ENCODE results near the gene GDPD1.
"Not testable (repeated sequence)": the region's sequence is repeated elsewhere in the genome, so short reads cannot be mapped to it uniquely, and the experiment has no call there.

The GDPD1 gene

DNA sequence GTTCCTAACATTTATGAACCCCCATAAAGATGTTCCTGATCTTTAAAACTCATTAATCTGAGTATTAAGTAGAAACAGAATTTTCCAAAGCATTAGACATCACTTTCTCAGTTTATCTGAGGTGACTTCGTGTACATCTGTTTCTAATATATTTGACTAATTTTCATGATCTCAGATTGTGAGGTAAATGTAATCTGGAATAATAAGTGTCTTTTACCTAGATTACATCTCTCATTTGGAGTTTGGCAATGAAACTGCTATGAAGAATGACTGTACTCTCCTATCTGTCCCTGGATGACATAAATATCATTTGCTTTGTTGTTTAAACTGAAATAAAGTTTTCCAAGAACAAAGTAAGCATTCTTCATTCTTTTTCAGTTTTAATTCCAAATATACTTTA lies 55.3 kb downstream of the GDPD1 start:
- TF ChIP-seq, protein P1, sequence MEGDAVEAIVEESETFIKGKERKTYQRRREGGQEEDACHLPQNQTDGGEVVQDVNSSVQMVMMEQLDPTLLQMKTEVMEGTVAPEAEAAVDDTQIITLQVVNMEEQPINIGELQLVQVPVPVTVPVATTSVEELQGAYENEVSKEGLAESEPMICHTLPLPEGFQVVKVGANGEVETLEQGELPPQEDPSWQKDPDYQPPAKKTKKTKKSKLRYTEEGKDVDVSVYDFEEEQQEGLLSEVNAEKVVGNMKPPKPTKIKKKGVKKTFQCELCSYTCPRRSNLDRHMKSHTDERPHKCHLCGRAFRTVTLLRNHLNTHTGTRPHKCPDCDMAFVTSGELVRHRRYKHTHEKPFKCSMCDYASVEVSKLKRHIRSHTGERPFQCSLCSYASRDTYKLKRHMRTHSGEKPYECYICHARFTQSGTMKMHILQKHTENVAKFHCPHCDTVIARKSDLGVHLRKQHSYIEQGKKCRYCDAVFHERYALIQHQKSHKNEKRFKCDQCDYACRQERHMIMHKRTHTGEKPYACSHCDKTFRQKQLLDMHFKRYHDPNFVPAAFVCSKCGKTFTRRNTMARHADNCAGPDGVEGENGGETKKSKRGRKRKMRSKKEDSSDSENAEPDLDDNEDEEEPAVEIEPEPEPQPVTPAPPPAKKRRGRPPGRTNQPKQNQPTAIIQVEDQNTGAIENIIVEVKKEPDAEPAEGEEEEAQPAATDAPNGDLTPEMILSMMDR (conservative IDR thresholded peaks at IDR 0.05; ENCODE audit: low read depth, low read length) = no peak
- no peak for DNase-seq (ENCODE audit: low read depth)
- H3K4me3 ChIP-seq (ENCODE audit: low read length) = no peak overlapping the region

DNA sequence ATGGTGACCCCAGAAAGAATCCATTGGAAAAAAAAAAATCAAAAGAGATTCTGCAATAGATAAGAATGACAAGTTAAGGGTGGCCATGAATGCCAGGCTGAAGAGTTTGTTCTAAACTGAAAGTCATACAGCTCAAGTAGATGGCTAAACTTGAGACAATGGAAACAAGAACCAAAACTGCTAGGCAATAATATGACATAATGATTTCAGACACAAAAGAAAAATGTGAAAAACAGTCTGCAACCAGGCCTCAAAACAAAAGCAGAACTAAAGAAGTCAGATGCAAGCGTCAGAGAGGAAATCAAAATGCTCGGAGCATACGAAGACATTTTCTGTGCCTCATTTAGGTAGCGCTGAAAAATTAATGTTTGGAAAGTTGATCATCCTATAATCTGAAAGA lies 56.7 kb downstream of the GDPD1 start:
- H3K4me3 ChIP-seq (ENCODE audit: low read length) = no peak overlapping the region
- TF ChIP-seq, protein P1 (conservative IDR thresholded peaks at IDR 0.05; ENCODE audit: low read depth, low read length) = no peak
- no peak for DNase-seq (ENCODE audit: low read depth)

DNA sequence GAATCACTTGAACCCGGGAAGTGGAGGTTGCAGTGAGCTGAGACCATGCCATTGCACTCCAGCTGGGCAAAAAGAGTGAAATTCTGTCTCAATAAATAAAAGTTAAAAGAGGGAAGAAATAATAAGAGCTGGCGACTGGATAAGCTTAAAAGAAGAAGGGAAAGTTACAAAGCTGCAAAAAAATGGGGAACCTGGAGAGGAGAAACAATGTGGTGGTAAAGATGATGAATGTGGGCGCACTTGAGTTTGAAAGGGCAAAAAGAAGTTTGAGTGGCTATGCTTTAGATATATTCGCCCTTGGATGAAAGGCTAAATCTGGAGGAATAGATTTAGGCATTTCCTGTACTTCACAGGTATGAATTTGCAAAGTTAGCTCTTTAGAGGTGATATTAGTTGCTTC lies 58.1 kb downstream of the GDPD1 start:
- no peak for DNase-seq (ENCODE audit: low read depth)
- TF ChIP-seq, protein P1 (conservative IDR thresholded peaks at IDR 0.05; ENCODE audit: low read depth, low read length) = no peak
- no peak overlapping the region for H3K4me3 ChIP-seq (ENCODE audit: low read length)

DNA sequence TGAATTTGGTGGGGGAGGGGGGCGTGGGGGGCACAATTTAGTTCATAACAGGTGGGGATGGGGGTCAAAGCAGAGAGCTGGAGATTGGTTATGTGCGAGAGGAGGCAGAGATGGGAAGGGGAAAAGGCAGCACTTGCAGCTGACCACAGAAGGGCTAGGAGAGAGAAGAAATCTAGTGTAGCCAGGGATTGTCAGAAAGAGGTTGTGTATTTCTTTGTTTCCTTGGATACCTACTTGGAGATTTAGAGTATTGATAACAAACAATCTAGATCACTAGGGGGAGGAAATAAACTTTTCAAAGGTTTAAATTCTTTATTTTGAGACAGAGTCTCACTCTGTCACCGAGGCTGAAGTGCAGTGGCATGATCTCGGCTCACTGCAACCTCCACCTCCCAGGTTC lies 64.0 kb downstream of the GDPD1 start:
- no peak for DNase-seq (ENCODE audit: low read depth)
- H3K4me3 ChIP-seq (ENCODE audit: low read length) = no peak overlapping the region
- TF ChIP-seq, protein P1 (conservative IDR thresholded peaks at IDR 0.05; ENCODE audit: low read depth, low read length) = no peak

- DNase-seq (ENCODE audit: low read depth) = no peak
- no peak overlapping the region for H3K4me3 ChIP-seq (ENCODE audit: low read length)
- TF ChIP-seq, protein P1 (conservative IDR thresholded peaks at IDR 0.05; ENCODE audit: low read depth, low read length) = no peak
These were observed 67.1 kb downstream of the GDPD1 start for GRCh38 chr17:59287452-59287851.

DNA sequence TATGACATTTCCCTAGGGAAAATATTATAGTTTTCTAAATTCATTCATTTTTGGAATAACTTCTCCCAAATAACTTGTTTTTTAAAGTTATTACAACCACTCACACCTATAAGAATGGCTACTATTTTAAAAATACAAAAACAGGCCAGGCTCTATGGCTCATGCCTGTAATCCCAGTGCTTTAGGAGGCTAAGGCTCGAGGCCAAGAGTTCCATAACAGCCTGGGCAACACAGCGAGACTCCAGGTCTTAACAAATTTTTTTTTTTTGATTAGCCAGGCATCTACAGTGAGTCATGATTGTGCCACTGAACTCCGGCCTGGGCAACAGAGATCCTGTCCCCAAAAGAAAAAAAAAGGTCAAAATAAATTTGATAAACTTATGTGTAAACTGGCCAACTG lies 67.6 kb downstream of the GDPD1 start:
- DNase-seq (ENCODE audit: low read depth) = no peak
- H3K4me3 ChIP-seq (ENCODE audit: low read length) = no peak overlapping the region
- TF ChIP-seq, protein P1 (conservative IDR thresholded peaks at IDR 0.05; ENCODE audit: low read depth, low read length) = no peak

- DNase-seq (ENCODE audit: low read depth) = no peak
- TF ChIP-seq, protein P1 (conservative IDR thresholded peaks at IDR 0.05; ENCODE audit: low read depth, low read length) = no peak
- H3K4me3 ChIP-seq (ENCODE audit: low read length) = no peak overlapping the region
These were observed 69.6 kb downstream of the GDPD1 start for GRCh38 chr17:59289981-59290301.

DNA sequence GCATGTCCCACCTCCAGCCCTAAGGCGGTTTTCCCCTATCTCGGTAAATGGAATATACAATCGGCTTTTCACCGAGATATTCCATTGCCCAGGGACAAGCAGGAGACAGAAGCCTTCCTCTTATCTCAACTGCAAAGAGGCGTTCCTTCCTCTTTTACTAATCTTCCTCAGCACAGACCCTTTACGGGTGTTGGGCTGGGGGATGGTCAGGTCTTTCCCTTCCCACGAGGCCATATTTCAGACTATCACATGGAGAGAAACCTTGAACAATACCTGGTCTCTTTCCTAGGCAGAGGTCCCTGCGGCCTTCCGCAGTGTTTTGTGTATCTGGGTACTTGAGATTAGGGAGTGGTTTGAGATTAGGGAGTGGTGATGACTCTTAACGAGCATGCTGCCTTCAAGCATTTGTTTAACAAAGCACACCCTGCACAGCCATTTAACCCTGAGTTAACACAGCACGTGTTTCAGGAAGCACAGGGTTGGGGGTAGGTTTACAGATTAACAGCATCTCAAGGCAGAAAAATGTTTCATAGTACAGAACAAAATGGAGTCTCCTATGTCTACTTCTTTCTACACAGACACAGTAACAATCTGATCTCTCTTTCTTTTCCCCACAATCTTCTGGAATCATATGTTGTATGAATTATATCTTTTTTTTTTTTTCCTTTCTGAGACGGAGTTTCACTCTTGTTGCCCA lies 70.1 kb downstream of the GDPD1 start:
- H3K4me3 ChIP-seq (ENCODE audit: low read length); DNase-seq (ENCODE audit: low read depth): not testable (repeated sequence)

All from retinal pigment epithelial cell (primary cell).